Measurements from ENCODE around the gene ADAMTS16.

Gene ADAMTS16

DNA sequence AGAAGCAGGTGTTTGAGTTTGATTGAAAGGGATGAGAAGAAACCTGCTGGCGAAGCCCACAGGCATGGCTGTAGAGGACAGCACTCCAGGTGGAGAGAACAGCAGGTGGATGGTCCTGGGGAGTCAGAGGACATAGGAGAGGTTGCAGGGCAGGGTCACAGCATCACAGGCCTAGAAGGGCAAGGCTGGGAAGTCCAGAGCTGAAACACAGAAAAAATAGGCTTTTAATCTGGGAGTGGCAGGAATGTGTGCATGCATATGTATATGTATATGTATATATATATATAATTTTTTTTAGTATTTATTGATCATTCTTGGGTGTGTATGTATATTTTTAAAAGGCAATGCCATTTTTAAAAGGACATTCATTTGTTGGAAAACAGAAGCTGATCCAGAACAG lies 118.4 kb downstream of the ADAMTS16 start:
- Histone ChIP-seq H3K4me2 (ENCODE audit: insufficient read depth, low read length, poor library complexity, severe bottlenecking) (no peak overlapping the region), H3K9me3 (replicated peaks in 1 of 2; ENCODE audit: control insufficient read depth in 2 of 2, insufficient read depth in 1 of 2, low read depth in 1 of 2, low read length in 2 of 2) (peaks cover 0 to 3% of the 10 kb centered on the region in 2 donors), H3K4me1 (ENCODE audit: control insufficient read depth in 2 of 2, insufficient read depth in 1 of 2, low read depth in 1 of 2, low read length in 2 of 2) (peaks cover 0 to 3% of the 10 kb centered on the region in 2 donors), H3K9ac (ENCODE audit: low read depth, low read length, poor library complexity) (no peak overlapping the region), H3K27me3 (ENCODE audit: control insufficient read depth in 3 of 3, insufficient read depth in 3 of 3, low read depth in 1 of 3, low read length in 3 of 3) (peaks cover 0 to 9% (median 0%) of the 10 kb centered on the region in 3 experiments), H2BK5ac (ENCODE audit: low read length) (no peak overlapping the region), H2BK15ac (ENCODE audit: low read length) (no peak overlapping the region), H3K14ac (ENCODE audit: low read length) (peak overlapping the region; percentile 17), H3K27ac (replicated peaks; ENCODE audit: low read length) (no peak overlapping the region), H3K4ac (ENCODE audit: low read length) (no peak overlapping the region), H2BK12ac (ENCODE audit: low read length) (no peak overlapping the region), H4K8ac (ENCODE audit: low read depth, low read length) (no peak overlapping the region), H2BK120ac (ENCODE audit: low read depth, low read length) (no peak overlapping the region), H4K91ac (ENCODE audit: low read depth, low read length, poor library complexity) (no peak overlapping the region), H3K79me1 (ENCODE audit: low read depth, low read length) (no peaks in the 10 kb centered on the region), H2AK5ac (ENCODE audit: low read depth, low read length) (no peak overlapping the region), H3K18ac (ENCODE audit: low read length) (no peak overlapping the region), H3K36me3 (replicated peaks in 1 of 2; ENCODE audit: control insufficient read depth in 2 of 2, insufficient read depth in 2 of 2, low read length in 2 of 2) (peaks cover 0 to 1% of the 10 kb centered on the region in 2 donors), H2AFZ (ENCODE audit: low read length) (no peak overlapping the region), H3K23ac (ENCODE audit: low read depth, low read length, poor library complexity) (no peak overlapping the region), H3K4me3 (ENCODE audit: low read length in 2 of 2) (no peak overlapping the region)
- no CpG with 5 or more reads among the region's 1 CpG for WGBS, 2 donors (ENCODE audit: extremely low coverage in 2 of 2, insufficient read length in 2 of 2, insufficient replicate concordance in 1 of 2)
- DNase-seq (ENCODE audit: low spot score), result no peak

DNA sequence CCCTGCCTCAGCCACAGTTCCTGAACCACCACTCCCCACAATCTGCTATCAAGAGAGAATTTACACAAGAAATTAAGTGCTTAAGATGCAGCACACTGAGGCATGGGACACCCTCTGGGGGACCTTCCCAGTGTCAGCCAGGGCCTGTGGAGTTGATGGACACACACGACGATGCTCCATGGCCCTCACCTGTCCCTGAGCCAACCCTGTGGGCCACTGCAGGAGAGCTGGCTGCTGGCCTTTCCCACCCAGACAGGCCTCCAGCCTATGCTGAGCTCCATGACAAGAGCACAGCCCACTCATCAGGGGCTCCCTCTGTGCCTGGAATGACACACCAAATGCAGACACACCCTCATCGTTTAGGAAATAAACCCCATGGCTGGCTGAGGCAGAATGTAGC lies 124.6 kb downstream of the ADAMTS16 start:
- H3K27me3 ChIP-seq (ENCODE audit: control insufficient read depth in 3 of 3, insufficient read depth in 3 of 3, low read depth in 1 of 3, low read length in 3 of 3), result peaks cover 0 to 6% (median 0%) of the 10 kb centered on the region in 3 experiments
- peak overlapping the region; percentile 49 for H4K91ac ChIP-seq (ENCODE audit: low read depth, low read length, poor library complexity)
- no peak for DNase-seq (ENCODE audit: low spot score)
- H2BK120ac ChIP-seq (ENCODE audit: low read depth, low read length), result no peak overlapping the region
- peaks cover 0 to 2% of the 10 kb centered on the region in 2 donors for H3K4me1 ChIP-seq (ENCODE audit: control insufficient read depth in 2 of 2, insufficient read depth in 1 of 2, low read depth in 1 of 2, low read length in 2 of 2)
- H2AFZ ChIP-seq (ENCODE audit: low read length), result no peak overlapping the region
- no peak overlapping the region for H3K23ac ChIP-seq (ENCODE audit: low read depth, low read length, poor library complexity)
- H2BK15ac ChIP-seq (ENCODE audit: low read length), result no peak overlapping the region
- WGBS, 2 donors (ENCODE audit: extremely low coverage in 2 of 2, insufficient read length in 2 of 2, insufficient replicate concordance in 1 of 2), result no CpG with 5 or more reads among the region's 3 CpGs
- H3K14ac ChIP-seq (ENCODE audit: low read length), result no peak overlapping the region
- H3K4me2 ChIP-seq (ENCODE audit: insufficient read depth, low read length, poor library complexity, severe bottlenecking), result no peak overlapping the region
- no peak overlapping the region for H3K4ac ChIP-seq (ENCODE audit: low read length)
- H4K8ac ChIP-seq (ENCODE audit: low read depth, low read length), result no peak overlapping the region
- H2BK12ac ChIP-seq (ENCODE audit: low read length), result no peak overlapping the region
- H3K18ac ChIP-seq (ENCODE audit: low read length), result no peak overlapping the region
- H3K79me1 ChIP-seq (ENCODE audit: low read depth, low read length), result no peaks in the 10 kb centered on the region
- no peak overlapping the region for H2BK5ac ChIP-seq (ENCODE audit: low read length)
- no peaks in the 10 kb centered on the region for H3K36me3 ChIP-seq (replicated peaks in 1 of 2; ENCODE audit: control insufficient read depth in 2 of 2, insufficient read depth in 2 of 2, low read length in 2 of 2)
- peaks cover 0 to 2% of the 10 kb centered on the region in 2 donors for H3K9me3 ChIP-seq (replicated peaks in 1 of 2; ENCODE audit: control insufficient read depth in 2 of 2, insufficient read depth in 1 of 2, low read depth in 1 of 2, low read length in 2 of 2)
- H3K27ac ChIP-seq (replicated peaks; ENCODE audit: low read length), result no peak overlapping the region
- H3K4me3 ChIP-seq (ENCODE audit: low read length in 2 of 2), result no peak overlapping the region
- peak overlapping the region; percentile 17 for H2AK5ac ChIP-seq (ENCODE audit: low read depth, low read length)
- H3K9ac ChIP-seq (ENCODE audit: low read depth, low read length, poor library complexity), result no peak overlapping the region

DNA sequence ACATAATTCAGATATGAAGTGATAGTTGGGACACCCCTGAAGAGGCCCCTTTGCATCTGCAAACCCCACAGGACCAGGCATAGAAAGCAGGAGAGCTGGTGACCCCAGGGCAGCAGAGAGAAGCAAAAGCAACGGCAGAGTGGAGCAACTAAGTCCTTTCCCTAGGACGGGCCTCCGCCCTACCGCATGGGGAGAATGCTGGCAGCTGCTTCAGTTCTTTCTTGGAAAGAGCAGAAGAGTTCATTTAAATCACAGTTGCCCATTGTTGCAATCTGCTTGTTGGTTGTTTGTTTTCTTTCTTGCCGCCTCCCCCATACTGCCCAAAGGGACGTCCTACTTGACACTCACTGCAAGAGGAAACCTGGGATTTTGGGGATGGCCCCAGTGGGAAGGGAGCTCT lies 126.2 kb downstream of the ADAMTS16 start:
- no CpG with 5 or more reads among the region's 6 CpGs for WGBS, 2 donors (ENCODE audit: extremely low coverage in 2 of 2, insufficient read length in 2 of 2, insufficient replicate concordance in 1 of 2)

DNA sequence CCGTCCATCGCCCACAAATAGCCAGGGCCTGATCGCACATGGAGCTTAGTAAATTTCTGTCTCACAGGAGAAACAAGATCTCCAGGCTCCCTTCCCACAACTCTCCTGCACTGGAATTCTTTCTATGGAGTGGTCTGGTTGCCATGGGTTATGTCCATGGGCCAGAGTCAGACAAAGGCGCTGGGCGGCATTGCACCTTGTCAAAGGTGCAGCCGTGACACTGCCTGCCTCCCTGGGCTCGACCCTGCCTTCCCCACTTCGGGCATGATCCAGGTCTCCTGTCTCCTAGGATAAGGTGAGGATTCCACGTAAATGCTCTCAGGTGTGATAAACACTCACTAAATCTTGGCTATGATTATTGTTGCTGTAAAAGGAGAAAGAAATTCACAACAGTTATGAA lies 130.0 kb downstream of the ADAMTS16 start:
- Histone ChIP-seq H3K4me3 (ENCODE audit: low read length in 2 of 2) (no peak overlapping the region), H3K27ac (replicated peaks; ENCODE audit: low read length) (no peak overlapping the region), H2AFZ (ENCODE audit: low read length) (peak overlapping the region; percentile 15), H2BK15ac (ENCODE audit: low read length) (no peak overlapping the region), H2BK120ac (ENCODE audit: low read depth, low read length) (no peak overlapping the region), H4K8ac (ENCODE audit: low read depth, low read length) (no peak overlapping the region), H3K23ac (ENCODE audit: low read depth, low read length, poor library complexity) (no peak overlapping the region), H3K9me3 (replicated peaks in 1 of 2; ENCODE audit: control insufficient read depth in 2 of 2, insufficient read depth in 1 of 2, low read depth in 1 of 2, low read length in 2 of 2) (peaks cover 0 to 2% of the 10 kb centered on the region in 2 donors), H2AK5ac (ENCODE audit: low read depth, low read length) (peak overlapping the region; percentile 15), H3K36me3 (replicated peaks in 1 of 2; ENCODE audit: control insufficient read depth in 2 of 2, insufficient read depth in 2 of 2, low read length in 2 of 2) (no peaks in the 10 kb centered on the region), H3K18ac (ENCODE audit: low read length) (peak overlapping the region; percentile 27), H3K27me3 (ENCODE audit: control insufficient read depth in 3 of 3, insufficient read depth in 3 of 3, low read depth in 1 of 3, low read length in 3 of 3) (no peaks in the 10 kb centered on the region), H3K4me2 (ENCODE audit: insufficient read depth, low read length, poor library complexity, severe bottlenecking) (no peak overlapping the region), H2BK12ac (ENCODE audit: low read length) (no peak overlapping the region), H3K9ac (ENCODE audit: low read depth, low read length, poor library complexity) (no peak overlapping the region), H3K14ac (ENCODE audit: low read length) (no peak overlapping the region), H3K4me1 (ENCODE audit: control insufficient read depth in 2 of 2, insufficient read depth in 1 of 2, low read depth in 1 of 2, low read length in 2 of 2) (peaks cover 5 to 20% of the 10 kb centered on the region in 2 donors), H3K79me1 (ENCODE audit: low read depth, low read length) (no peaks in the 10 kb centered on the region), H2BK5ac (ENCODE audit: low read length) (no peak overlapping the region), H4K91ac (ENCODE audit: low read depth, low read length, poor library complexity) (no peak overlapping the region), H3K4ac (ENCODE audit: low read length) (no peak overlapping the region)
- WGBS, 2 donors (ENCODE audit: extremely low coverage in 2 of 2, insufficient read length in 2 of 2, insufficient replicate concordance in 1 of 2), result no CpG with 5 or more reads among the region's 9 CpGs
- no peak for DNase-seq (ENCODE audit: low spot score)

More for the DNA sequence above, 126.2 kb downstream of the ADAMTS16 start:
- Histone ChIP-seq H3K4me2 (ENCODE audit: insufficient read depth, low read length, poor library complexity, severe bottlenecking) (no peak overlapping the region), H3K27me3 (ENCODE audit: control insufficient read depth in 3 of 3, insufficient read depth in 3 of 3, low read depth in 1 of 3, low read length in 3 of 3) (peaks cover 0 to 5% (median 0%) of the 10 kb centered on the region in 3 experiments), H3K4me3 (ENCODE audit: low read length in 2 of 2) (no peak overlapping the region), H2BK12ac (ENCODE audit: low read length) (no peak overlapping the region), H3K27ac (replicated peaks; ENCODE audit: low read length) (no peak overlapping the region), H2AK5ac (ENCODE audit: low read depth, low read length) (no peak overlapping the region), H3K9me3 (replicated peaks in 1 of 2; ENCODE audit: control insufficient read depth in 2 of 2, insufficient read depth in 1 of 2, low read depth in 1 of 2, low read length in 2 of 2) (peaks cover 0 to 2% of the 10 kb centered on the region in 2 donors), H3K4me1 (ENCODE audit: control insufficient read depth in 2 of 2, insufficient read depth in 1 of 2, low read depth in 1 of 2, low read length in 2 of 2) (peaks cover 0 to 11% of the 10 kb centered on the region in 2 donors), H2AFZ (ENCODE audit: low read length) (no peak overlapping the region), H3K23ac (ENCODE audit: low read depth, low read length, poor library complexity) (no peak overlapping the region), H3K36me3 (replicated peaks in 1 of 2; ENCODE audit: control insufficient read depth in 2 of 2, insufficient read depth in 2 of 2, low read length in 2 of 2) (no peaks in the 10 kb centered on the region), H2BK120ac (ENCODE audit: low read depth, low read length) (no peak overlapping the region), H3K18ac (ENCODE audit: low read length) (no peak overlapping the region), H3K14ac (ENCODE audit: low read length) (no peak overlapping the region), H4K91ac (ENCODE audit: low read depth, low read length, poor library complexity) (no peak overlapping the region), H3K4ac (ENCODE audit: low read length) (no peak overlapping the region), H2BK5ac (ENCODE audit: low read length) (no peak overlapping the region), H3K79me1 (ENCODE audit: low read depth, low read length) (no peaks in the 10 kb centered on the region), H2BK15ac (ENCODE audit: low read length) (no peak overlapping the region), H3K9ac (ENCODE audit: low read depth, low read length, poor library complexity) (no peak overlapping the region), H4K8ac (ENCODE audit: low read depth, low read length) (no peak overlapping the region)
- DNase-seq (ENCODE audit: low spot score), result no peak
